Ascending aorta (tissue), 2 donors: ENCODE results near the gene VPS26A. TPM values are rescaled to one million over a fixed set of nuclear protein-coding genes. Genes with fewer than 3 reads are reported as not detected.

Source experiments
- DNase-seq, 2 donors: peaks; one replicate each; pipeline ENCODE4 v3.0.0-alpha.2; 2019; ENCODE audit warnings: low spot score in 2 of 2
- H3K27ac ChIP-seq, 2 donors: fragments of 200-600 bp; sonication (generic); one replicate each; pipeline ENCODE4 v1.5.1; 2016 to 2017; ENCODE audit warnings: mild to moderate bottlenecking in 1 of 2
- H3K27me3 ChIP-seq: fragments of 200-600 bp; sonication (generic); one replicate; pipeline ENCODE4 v1.5.1; 2017
- H3K36me3 ChIP-seq, 2 donors: fragments of 200-600 bp; sonication (generic); one replicate each; pipeline ENCODE4 v1.5.1; 2016
- H3K4me1 ChIP-seq, 2 donors: fragments of 200-600 bp; sonication (generic); one replicate each; pipeline ENCODE4 v1.5.1; 2016 to 2017; ENCODE audit warnings: mild to moderate bottlenecking in 1 of 2
- H3K4me3 ChIP-seq, 2 donors: fragments of 200-600 bp; sonication (generic); one replicate each; pipeline ENCODE4 v1.5.1; 2016 to 2017; ENCODE audit warnings: mild to moderate bottlenecking in 1 of 2
- H3K9me3 ChIP-seq, 2 donors: fragments of 200-600 bp; sonication (generic); one replicate each; pipeline ENCODE4 v1.5.1; 2016
- CTCF ChIP-seq, 3 experiments: fragments of 200-600 bp in 2 of 3; fragments of 450-650 bp in 1 of 3; sonication (generic) in 2 of 3; IDR thresholded peaks; one replicate each; pipeline ENCODE4 v1.5.1; 2016 to 2019; ENCODE audit warnings: antibody characterized with exemption in 3 of 3, mild to moderate bottlenecking in 1 of 3, moderate library complexity in 1 of 3
- intact Hi-C: fragments of 100-400 bp; cut with DNase I; formaldehyde crosslinking; loops from one replicate; pipeline ENCODE4 v1.15.1; 2023
- total RNA-seq: library from RNA; depleted of rRNA; stranded (reverse); fragments of >200 nt; gene quantifications from one replicate; pipeline ENCODE4 v1.1.0, GENCODE V29; 2016

VPS26A gene
- 26.0 TPM for total RNA-seq

GRCh38 chr10:69123747-69124562, at the start of gene VPS26A:
Gene VPS26A, plus strand, starts transcription at chr10:69124178. Its CDS starts 100 bp downstream, at chr10:69124278.
- peak; percentile 96 to 99 for DNase-seq
- intact Hi-C loops, result loop anchor here (1.0 to 5.0 kb wide), 8 partner anchors 35 to 402 kb away; partner anchors contain the start of genes CCAR1, DDX50 and SRGN
- Histone ChIP-seq H3K9me3 (no peaks in the 10 kb centered on the region), H3K4me1 (peaks cover 0 to 17% of the 10 kb centered on the region in 2 donors), H3K27me3 (no peaks in the 10 kb centered on the region), H3K36me3 (no peaks in the 10 kb centered on the region), H3K27ac (peak within 1 kb of the TSS; percentile 98 to 99), H3K4me3 (peak within 1 kb of the TSS; percentile 92 to 96)
- peak in 1 of 3 experiments; percentile 37 for TF ChIP-seq CTCF (IDR thresholded peaks at IDR 0.05)

GRCh38 chr10:69074532-69074931, 49.4 kb upstream of the VPS26A start:
- Histone ChIP-seq H3K4me1 (no peaks in the 10 kb centered on the region), H3K27me3 (no peaks in the 10 kb centered on the region), H3K36me3 (no peaks in the 10 kb centered on the region), H3K9me3 (no peaks in the 10 kb centered on the region), H3K4me3 (no peak overlapping the region), H3K27ac (no peak overlapping the region)
- DNase-seq, result no peak
- intact Hi-C loops, result no loop called here
- no peak for TF ChIP-seq CTCF (IDR thresholded peaks at IDR 0.05)

GRCh38 chr10:69075431-69075830, 48.5 kb upstream of the VPS26A start:
- TF ChIP-seq CTCF (IDR thresholded peaks at IDR 0.05), result no peak
- intact Hi-C loops, result no loop called here
- H3K27ac ChIP-seq, result no peak overlapping the region
- H3K4me1 ChIP-seq, result no peaks in the 10 kb centered on the region
- DNase-seq, result no peak
- no peak overlapping the region for H3K4me3 ChIP-seq
- no peaks in the 10 kb centered on the region for H3K27me3 ChIP-seq
- H3K9me3 ChIP-seq, result no peaks in the 10 kb centered on the region
- H3K36me3 ChIP-seq, result no peaks in the 10 kb centered on the region

- Histone ChIP-seq H3K9me3 (no peaks in the 10 kb centered on the region), H3K36me3 (no peaks in the 10 kb centered on the region), H3K27me3 (no peaks in the 10 kb centered on the region), H3K27ac (no peak overlapping the region), H3K4me1 (no peaks in the 10 kb centered on the region), H3K4me3 (no peak overlapping the region)
- no peak for TF ChIP-seq CTCF (IDR thresholded peaks at IDR 0.05)
- intact Hi-C loops, result no loop called here
- DNase-seq, result no peak
Measured at GRCh38 chr10:69078311-69078710, 45.7 kb upstream of the VPS26A start.

- no peaks in the 10 kb centered on the region for H3K4me1 ChIP-seq
- no peak overlapping the region for H3K4me3 ChIP-seq
- intact Hi-C loops, result no loop called here
- no peak for DNase-seq
- no peaks in the 10 kb centered on the region for H3K27me3 ChIP-seq
- TF ChIP-seq CTCF (IDR thresholded peaks at IDR 0.05), result no peak
- no peak overlapping the region for H3K27ac ChIP-seq
- no peaks in the 10 kb centered on the region for H3K36me3 ChIP-seq
- H3K9me3 ChIP-seq, result no peaks in the 10 kb centered on the region
Measured at GRCh38 chr10:69080226-69080625, 43.8 kb upstream of the VPS26A start.
